ENCODE measurements around the gene C5orf15. TPM values are rescaled to one million over a fixed set of nuclear protein-coding genes. Genes with fewer than 3 reads are reported as not detected.
"Not testable (repeated sequence)": the region's sequence is repeated elsewhere in the genome, so short reads cannot be mapped to it uniquely, and the experiment has no call there.

C5orf15 gene
- total RNA-seq, 1 experiment from 2014 or later = 64.7 TPM

GRCh38 chr5:133963493-133964128 lies 4.8 kb downstream of the C5orf15 start:
- DNase-seq (ENCODE audit: low read depth) = no peak

DNA sequence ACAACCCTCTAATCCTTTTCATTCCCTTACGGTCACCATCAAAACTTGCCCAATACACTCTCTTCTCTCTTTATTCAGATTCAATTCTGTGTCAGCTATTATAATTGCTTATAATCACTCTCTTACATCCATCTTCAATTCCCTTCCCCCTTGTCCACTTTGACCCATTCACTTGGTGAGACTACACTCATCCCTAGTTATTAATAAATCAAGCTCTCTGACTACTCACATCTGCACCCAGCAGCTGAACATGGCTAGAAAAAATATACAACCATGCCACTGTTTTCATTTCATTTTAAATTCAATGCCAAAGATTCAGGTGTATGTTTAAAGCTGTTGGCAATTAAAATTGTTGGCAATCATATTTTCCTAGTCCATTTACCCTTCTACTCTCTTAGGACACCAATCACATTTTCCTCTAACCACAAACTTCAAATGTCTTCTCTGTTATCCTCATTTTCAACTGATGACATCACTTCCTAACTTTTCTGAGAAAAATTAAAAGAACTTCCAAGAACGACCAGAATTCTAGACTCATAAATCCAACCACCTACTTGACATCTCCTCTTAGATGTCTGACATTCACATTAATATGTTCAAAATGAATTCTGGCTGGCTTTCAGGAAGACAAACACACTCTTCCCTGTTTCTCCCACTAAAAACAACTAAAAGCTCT lies 5.5 kb downstream of the C5orf15 start:
- DNase-seq (ENCODE audit: low read depth) = peak; percentile 62

DNA sequence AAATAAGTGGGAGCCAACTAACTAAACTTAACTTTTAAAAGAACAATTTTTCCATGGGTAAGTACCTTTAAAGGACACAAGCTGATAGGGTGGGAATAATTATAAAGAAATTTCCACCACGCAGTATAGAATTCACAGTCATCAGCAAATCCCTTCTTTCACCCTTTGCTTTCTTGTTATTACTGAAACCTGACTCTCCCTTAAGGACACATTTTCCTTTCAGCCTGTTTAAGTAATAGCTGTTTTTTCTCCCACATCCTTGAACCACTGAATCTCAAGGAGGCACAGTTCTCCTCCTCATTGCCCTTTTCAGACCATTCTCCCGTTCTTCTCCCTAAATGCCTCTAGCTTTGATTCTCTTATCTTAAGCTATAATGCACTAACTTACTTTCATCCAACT lies 6.3 kb downstream of the C5orf15 start:
- no peak for DNase-seq (ENCODE audit: low read depth)

- no peak for DNase-seq (ENCODE audit: low read depth)
Measured at GRCh38 chr5:133959643-133960042, 8.8 kb downstream of the C5orf15 start.

DNA sequence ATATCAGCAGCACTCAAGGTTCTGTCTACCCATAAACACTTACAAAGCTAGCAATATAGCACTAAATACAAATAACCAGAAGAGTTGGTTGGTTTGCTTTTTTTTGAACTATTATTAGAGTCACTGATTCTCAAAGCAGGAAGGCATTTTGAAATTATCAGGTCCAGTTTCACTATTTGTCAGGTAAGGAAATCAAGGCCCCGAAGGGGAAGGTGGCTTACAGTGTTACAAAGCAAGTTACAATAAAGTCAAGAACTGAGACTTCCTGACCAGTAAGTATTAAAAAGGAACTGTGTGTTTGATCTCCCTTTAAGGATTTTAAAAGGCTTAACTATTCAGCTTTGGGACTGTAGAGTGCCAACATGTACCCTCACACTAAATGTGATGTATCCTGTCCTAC lies 10.8 kb downstream of the C5orf15 start:
- no peak for DNase-seq (ENCODE audit: low read depth)

DNA sequence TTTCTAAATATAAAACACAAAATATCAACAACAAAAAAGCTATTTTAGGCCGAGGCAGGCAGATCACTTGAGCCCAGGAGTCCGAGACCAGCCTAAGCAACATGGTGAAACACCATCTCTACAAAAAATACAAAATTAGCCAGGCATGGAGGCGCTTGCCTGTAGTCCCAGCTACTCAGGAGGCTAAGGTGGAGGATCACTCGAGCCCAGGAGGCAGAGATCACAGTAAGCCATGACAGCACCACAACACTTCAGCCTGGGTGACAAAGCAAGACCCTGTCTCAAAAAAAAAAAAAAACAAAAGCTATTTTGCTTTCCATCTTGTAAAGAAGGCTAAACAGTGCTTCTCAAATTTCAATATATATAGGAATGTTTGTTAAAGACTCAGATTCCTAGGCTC lies 11.3 kb downstream of the C5orf15 start:
- no peak for DNase-seq (ENCODE audit: low read depth)

DNA sequence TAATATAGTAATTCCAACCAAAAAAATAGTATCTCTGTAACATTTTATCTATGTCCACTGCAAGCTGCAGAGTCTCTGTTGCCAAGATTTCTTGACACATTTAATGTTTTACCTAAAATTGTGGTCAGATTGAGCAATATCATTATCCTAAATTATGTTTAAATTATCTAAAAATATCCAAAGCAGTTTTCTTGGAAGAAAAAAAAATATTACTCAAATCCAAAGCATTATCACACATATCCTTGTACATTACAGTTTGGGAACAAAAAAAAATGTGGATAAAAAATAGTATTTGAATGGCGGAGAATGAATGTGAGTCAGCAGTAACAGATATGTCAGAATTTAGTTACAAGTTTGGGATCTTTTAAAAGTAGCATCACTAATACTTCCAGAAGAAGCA lies 12.2 kb downstream of the C5orf15 start:
- not testable (repeated sequence) for DNase-seq (ENCODE audit: low read depth)

- DNase-seq (ENCODE audit: low read depth) = no peak
Measured at GRCh38 chr5:133953568-133954145, 14.8 kb downstream of the C5orf15 start.

DNA sequence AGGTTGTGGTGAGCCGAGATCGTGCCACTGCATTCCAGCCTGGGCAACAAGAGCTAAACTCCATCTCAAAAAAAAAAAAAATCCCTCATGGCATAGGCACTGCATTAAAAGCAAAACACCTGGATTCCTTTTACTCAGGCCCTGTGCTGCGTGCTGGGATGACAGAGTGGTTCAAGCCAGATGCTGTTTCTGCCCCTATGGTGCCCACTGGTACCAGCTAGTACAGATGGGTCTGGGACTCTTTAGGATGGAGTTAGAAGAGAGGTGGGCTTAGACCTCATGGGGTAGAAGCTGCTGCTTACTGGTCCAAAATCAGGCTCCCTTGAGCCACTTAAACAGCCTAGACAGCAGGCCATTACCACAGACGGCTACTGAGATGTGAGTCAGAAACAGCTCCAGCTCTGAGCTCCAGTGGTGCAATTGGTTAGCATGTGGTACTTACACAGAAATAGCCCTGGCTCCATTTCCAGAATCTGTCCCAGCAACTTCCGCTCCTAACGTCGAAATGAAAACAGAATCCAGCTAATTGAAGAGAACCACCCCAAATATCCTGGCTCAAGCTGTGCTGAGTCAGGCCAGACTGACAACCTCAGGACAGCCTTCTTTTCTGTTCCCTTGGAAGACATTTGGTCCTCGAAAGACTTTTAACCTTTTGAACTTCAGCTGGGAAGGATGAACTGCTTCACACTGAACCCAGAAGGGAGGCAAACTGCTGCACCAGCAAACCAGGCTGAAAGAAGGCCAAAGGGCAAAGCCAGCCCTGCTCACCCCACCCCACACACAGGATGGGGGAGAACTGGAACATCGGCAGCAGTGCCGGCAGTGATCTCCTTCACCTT lies 15.5 kb downstream of the C5orf15 start:
- DNase-seq (ENCODE audit: low read depth) = peak; percentile 87

GRCh38 chr5:133950821-133951612 lies 17.4 kb downstream of the C5orf15 start:
- no peak for DNase-seq (ENCODE audit: low read depth)

GRCh38 chr5:133948721-133949120 lies 19.7 kb downstream of the C5orf15 start:
- DNase-seq (ENCODE audit: low read depth) = no peak

DNA sequence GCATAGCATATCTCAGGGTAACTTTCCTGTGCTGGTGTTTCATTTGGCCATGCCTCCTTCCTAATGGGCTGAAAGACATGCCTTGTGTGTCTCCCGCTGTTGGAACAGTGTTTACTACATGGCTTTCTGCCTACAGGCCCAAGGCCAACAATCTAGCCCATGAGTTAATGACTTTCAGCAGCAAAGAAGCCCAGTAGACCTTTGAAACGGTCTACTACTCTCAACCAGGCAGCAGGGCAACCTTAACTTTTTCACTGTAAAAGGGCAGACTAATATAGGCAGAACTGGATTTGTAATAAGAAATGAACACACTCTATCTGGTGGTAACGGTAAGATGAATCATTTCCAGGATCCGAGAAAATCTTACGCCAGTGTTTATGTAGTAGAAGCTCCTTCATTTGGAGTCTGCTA lies 21.0 kb downstream of the C5orf15 start:
- peak; percentile 41 for DNase-seq (ENCODE audit: low read depth)

- DNase-seq (ENCODE audit: low read depth) = no peak
Measured at GRCh38 chr5:133945568-133945967, 22.9 kb downstream of the C5orf15 start.

DNA sequence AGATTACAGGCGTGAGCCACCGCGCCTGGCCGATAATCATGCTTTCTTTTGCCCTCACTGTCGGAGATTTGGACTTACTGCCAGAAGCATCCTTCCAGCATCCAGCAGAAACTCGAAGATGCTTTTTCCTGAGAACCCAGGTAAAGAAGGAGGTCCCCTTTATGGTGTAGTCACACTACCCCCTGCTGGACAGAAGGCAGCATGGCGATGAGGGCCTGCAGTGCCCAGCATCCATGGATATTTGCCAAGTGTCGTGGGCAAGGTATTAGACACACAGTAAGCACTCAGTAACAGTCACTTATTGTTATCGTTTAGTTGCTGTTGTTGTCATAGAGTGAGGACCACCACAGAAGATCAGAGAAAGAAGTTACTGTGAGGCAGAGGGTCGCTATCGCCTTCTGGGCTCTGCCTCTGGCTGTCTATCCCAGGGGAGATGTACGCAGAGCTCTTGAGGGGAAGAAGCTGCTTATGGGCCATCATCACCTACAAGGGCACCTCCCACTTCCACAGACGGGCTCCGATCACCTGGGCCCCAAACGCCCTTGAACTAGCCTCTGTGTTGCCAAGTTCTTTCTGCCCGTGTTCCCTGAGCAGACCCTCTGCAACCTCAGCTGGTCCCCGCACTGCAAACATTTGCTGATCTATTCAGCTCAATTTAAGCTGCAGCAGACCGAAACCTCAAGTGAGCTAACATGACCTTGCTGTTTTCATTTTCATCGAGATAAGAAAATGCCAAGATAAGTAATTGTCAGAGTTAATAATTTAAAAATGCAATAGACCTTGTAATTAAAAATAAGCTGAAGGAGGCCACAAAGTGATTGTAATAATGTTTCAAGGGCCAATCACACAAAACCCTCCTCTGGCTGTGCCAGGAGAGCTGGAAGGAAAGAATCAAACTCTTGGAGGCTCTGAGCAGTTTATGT lies 23.9 kb downstream of the C5orf15 start:
- DNase-seq (ENCODE audit: low read depth) = peak; percentile 51

GRCh38 chr5:133943475-133943817 lies 25.0 kb downstream of the C5orf15 start:
- DNase-seq (ENCODE audit: low read depth) = no peak

DNA sequence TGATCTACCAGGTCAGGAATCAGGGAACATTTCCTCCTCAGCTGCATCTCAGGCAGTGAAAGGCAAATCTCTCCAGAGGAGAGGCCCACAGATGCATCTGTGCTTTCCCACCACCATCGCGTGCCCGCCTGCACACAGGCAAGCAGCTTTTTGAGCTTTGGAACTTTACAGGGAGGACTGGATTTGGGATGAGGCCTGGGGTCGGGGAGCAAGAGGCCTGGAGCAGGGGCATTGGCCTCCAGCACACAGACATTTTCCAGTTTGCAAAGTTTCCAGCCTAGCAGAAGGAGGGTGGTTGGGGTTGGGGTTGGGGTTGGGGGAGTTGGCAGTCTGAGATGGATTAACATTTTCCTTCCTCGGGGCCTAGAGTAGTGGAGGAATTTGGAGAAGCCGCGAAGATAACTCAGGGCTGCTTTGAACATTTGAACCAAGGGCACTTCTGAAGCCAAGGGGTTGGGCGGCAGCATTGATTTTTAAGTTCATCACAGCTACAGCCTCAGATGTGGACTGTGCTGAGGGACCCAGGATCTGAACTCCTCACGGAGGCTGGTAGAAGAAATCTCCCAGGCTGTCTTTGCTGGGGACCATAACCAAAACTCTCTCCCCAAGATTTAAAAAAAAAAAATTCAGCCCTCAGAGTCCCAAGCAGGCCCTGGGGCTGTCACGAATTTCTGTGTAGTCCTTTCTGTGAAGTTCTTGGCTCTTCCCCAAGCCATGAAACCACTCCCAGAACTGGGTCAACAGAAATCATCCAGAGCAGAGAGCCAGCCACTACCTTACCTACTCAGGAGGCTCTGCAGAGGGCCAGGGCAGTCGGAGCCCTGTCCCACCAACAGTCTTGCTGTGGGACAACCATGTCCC lies 25.6 kb downstream of the C5orf15 start:
- no peak for DNase-seq (ENCODE audit: low read depth)

GRCh38 chr5:133941456-133942196 lies 26.8 kb downstream of the C5orf15 start:
- DNase-seq (ENCODE audit: low read depth) = no peak

- DNase-seq (ENCODE audit: low read depth) = no peak
Measured at GRCh38 chr5:133939668-133940067, 28.8 kb downstream of the C5orf15 start.
